Tibial nerve (tissue), 4 donors: ENCODE data around the gene SIM1.

Experiments used
- EP300 ChIP-seq, 2 donors: sonication (generic); formaldehyde crosslinking; IDR thresholded peaks; one replicate each; pipeline ENCODE4 v1.6.1; 2017; ENCODE audit warnings: antibody characterized with exemption in 2 of 2, mild to moderate bottlenecking in 1 of 2
- TF ChIP-seq, protein P1 (sequence below), 5 experiments: fragments of 200-600 bp in 3 of 5; fragments of 450-650 bp in 2 of 5; sonication (generic) in 3 of 5; IDR thresholded peaks; one replicate each; pipeline ENCODE4 v1.5.1; 2016 to 2019; ENCODE audit warnings: antibody characterized with exemption in 5 of 5, mild to moderate bottlenecking in 3 of 5, moderate library complexity in 2 of 5

GRCh38 chr6:100426241-100426640, 38.5 kb downstream of the SIM1 start:
- TF ChIP-seq EP300 (IDR thresholded peaks at IDR 0.05), result no peak
- TF ChIP-seq, protein P1, sequence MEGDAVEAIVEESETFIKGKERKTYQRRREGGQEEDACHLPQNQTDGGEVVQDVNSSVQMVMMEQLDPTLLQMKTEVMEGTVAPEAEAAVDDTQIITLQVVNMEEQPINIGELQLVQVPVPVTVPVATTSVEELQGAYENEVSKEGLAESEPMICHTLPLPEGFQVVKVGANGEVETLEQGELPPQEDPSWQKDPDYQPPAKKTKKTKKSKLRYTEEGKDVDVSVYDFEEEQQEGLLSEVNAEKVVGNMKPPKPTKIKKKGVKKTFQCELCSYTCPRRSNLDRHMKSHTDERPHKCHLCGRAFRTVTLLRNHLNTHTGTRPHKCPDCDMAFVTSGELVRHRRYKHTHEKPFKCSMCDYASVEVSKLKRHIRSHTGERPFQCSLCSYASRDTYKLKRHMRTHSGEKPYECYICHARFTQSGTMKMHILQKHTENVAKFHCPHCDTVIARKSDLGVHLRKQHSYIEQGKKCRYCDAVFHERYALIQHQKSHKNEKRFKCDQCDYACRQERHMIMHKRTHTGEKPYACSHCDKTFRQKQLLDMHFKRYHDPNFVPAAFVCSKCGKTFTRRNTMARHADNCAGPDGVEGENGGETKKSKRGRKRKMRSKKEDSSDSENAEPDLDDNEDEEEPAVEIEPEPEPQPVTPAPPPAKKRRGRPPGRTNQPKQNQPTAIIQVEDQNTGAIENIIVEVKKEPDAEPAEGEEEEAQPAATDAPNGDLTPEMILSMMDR (IDR thresholded peaks at IDR 0.05), result no peak
